Superior temporal gyrus (tissue), 1 donor: ENCODE data around the gene TCEA3.

ENCODE experiments used
- DNase-seq: peaks from one replicate; pipeline ENCODE4 v3.0.0-alpha.2; 2016; ENCODE audit errors: extremely low spot score

Gene TCEA3

GRCh38 chr1:23446661-23447310 is 22.2 kb upstream of the TCEA3 start:
- DNase-seq = no peak

DNA sequence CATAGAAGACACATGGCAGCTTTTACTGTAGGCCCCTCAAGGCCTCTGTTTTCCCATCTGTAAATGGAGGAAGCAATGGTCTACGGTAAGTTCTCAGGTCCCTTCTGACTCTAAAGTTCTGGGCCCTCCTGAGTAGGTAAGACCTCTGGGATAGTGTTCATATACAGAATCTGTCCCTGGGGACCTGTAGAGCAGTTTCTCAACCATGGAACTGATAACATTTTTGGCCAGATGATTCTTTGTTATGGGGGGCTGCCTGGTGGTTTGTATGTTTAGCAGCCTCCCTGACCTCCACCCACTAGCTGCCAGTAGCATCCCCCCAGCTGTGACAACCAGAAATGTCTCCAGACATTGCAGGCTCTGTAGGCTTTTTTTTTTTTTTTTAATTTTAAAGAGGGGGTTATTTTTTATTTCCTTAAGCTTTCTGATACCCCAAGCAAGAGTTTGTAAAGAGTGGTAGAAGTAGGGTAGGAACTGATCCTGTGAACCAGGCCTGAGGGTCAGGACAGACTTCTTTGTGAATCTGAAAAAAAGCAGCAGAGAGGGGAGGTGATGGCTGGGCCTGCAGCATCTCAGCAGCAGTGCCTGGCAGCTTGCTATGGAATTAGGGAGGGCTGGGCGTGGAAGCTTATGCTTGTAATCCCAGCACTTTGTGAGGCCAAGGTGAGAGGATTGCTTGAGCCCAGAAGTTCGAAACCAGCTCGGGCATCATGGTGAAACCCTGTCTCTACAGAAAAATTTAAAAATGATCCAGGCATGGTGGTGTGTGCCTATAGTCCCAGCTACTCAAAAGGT is 20.2 kb upstream of the TCEA3 start:
- DNase-seq = no peak

- no peak for DNase-seq
Measured at GRCh38 chr1:23444104-23444533, 19.6 kb upstream of the TCEA3 start.

DNA sequence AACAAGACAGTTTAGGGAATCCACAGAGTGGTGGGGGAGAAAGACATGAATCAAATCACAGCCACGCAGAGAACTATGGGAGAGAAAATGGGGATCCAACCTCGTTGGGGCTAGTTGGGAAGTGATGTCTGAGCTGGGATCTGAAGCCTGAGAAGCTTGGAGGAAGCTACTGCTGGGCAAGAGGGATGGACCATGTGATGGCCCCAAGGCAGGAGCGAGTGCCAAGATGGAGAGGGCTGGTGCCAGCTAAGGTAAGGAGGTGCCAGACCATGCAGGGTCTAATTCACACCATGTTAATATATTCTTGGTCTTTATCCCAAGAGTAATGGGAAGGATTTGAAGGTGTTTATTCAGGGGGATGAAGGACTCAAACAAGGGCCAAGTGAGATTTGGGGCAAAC is 18.2 kb upstream of the TCEA3 start:
- DNase-seq = no peak

GRCh38 chr1:23441446-23442148 is 17.0 kb upstream of the TCEA3 start:
- no peak for DNase-seq

DNA sequence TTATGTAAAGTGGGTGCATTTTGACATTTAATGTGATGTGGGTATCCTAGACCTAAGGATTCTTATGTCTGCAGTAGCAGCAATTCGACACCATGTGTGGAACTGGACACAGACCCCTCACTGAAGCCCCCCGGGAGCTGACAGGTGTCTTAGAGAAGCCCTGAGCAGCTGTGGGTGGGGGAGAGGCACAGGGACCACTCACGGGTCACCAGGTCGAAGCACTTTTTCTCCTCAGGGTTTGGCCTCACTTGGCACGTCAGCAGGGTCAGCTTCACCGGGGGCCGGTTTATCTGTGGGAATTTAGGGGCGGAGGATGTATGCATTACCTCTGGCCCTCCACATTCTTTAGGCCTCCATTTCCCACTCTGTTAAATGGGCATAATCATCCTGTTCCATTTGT is 14.0 kb upstream of the TCEA3 start:
- no peak for DNase-seq

- no peak for DNase-seq
Measured at GRCh38 chr1:23437355-23437664, 12.8 kb upstream of the TCEA3 start.

- DNase-seq = no peak
Measured at GRCh38 chr1:23436520-23437354, 12.2 kb upstream of the TCEA3 start.

DNA sequence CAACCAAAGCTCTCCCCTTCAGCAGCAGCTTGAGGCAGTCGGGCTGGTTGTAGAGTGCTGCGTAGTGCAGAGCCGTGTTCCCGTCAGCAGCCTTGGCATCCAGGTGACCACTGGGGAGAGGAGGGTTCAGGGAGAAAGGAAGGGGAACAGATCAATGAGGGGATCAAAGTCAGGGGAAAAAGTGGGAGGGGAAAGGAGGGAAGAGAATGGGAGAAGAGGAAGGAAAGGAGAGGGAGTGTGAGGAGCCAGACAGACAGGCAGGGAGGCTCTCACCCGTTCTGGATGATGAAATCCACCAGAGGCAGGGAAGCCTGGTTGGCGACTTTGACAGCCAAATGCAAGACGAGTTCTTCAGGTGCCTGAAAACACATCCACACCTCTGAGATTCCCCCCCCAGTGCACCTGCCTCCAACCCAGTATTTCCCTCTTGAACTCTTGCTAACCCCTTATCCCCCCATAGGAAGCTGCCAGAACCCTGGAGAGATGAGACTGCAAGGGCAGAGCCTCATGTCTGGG is 9.8 kb upstream of the TCEA3 start:
- no peak for DNase-seq

- DNase-seq = no peak
Measured at GRCh38 chr1:23433122-23433521, 8.6 kb upstream of the TCEA3 start.

GRCh38 chr1:23431431-23431830 is 6.9 kb upstream of the TCEA3 start:
- DNase-seq = no peak

GRCh38 chr1:23430803-23431202 is 6.3 kb upstream of the TCEA3 start:
- no peak for DNase-seq

DNA sequence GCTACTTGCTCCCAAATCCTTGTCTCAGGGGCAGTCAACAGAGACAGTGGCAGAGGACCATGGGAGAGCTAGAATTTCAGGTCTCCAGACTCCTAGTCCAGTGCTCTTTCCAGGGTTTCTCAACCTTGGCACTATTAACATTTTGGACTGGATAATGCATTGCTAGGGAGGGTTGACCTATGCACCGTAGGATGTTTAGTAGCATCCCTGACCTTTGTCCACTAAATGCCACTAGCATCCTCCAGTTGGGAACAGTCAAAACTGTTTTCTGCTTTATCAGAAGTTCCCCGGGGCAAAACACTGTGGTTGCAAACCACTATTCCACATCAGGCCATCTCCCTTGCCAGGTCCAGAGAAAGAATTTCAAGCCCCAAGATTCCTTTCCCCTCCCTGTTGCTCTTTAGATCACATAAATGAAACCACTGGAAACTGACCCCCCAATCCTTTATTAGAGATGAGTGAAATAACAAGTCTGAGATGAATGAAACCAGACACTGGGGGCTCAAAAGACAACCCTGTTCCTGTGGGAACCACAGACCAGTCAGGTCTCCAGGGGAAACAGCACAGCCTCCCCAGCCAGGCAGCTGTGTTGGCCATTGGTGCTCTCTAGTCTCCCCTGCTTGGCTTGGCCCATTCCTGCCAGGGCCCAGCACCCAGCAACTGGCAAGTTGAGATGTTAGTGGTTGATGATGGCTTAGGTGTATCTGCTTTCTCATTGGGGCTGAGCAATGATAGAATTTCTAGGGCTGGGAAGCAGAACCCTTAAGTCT is 3.8 kb upstream of the TCEA3 start:
- DNase-seq = no peak

GRCh38 chr1:23427550-23427949 is 3.0 kb upstream of the TCEA3 start:
- no peak for DNase-seq

DNA sequence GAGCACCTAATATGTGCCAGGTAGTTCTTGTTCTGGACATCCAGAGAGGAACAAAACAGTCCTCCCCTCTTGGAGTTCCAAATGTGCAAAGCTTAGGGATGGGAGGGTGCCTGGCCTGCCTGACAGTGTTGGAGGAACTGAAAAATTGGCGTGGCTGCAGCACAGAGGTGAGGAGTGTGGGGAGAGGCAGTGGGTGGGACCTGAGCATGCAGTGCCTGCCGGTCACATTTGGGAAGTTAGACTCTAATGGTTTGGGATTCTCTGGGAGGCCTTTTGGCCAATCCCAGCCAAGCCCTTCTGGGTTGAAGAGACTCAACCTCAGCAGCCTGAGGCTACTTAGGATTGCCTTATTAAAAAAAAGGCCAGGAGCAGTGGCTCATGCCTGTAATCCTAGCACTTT is 2.3 kb upstream of the TCEA3 start:
- no peak for DNase-seq

DNA sequence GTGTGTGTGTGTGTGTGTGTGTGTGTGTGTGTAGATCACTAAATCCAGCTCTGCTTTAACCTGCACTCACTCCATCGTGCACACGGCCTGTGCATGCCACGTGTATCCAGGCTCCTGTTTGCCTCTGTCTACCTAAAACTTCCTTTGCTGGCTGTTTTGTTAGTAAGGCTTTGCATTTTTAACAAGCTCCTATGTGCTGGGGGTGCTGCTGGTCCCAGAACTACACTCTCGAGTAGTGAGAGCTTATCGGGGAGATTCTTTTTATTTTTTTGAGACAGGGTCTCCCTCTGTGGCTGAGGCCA is 596 bp upstream of the TCEA3 start:
- no peak for DNase-seq

DNA sequence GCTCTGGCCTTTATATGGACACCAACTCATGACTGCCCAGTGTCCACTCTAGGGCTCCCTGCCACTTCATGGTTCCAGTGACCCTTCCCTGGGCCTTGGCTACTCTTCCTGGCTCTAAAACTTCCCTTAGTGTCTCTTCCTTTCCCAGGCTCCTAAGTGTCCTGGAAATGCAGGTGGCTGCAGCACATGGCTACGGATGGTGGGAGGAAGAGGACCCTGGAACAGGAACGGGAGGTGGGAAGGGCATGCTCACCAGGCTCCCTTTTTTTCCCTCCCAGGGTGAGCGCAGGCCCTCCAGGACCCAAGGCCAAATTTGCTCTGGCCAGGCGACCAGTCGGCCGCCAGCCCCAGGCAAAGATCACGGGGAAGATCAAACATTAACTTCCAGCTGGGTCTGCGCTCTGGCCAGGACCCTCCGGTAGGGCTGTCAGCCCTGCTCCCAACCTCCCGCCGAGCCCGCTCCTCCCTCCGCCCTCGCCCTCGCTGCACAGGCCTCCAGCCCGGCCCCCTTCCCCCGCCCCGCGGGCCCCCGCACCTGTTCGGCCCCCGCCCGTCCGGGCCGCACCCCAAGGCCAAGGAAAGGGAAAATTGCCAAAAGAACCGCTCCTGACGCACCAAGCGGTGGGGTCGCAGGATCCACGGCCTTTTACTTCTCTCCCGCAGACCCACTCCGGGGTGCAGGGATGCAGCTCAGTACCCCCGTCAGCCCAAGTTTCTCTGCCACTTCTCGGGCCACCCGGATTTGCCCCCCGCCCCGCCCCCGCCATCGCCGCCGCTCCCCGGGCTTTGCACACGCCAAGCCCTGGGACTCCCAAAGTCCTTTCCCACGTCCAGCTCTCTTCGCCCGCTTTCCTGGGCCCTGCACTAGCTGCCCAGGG is 894 bp downstream of the TCEA3 start:
- DNase-seq = no peak

DNA sequence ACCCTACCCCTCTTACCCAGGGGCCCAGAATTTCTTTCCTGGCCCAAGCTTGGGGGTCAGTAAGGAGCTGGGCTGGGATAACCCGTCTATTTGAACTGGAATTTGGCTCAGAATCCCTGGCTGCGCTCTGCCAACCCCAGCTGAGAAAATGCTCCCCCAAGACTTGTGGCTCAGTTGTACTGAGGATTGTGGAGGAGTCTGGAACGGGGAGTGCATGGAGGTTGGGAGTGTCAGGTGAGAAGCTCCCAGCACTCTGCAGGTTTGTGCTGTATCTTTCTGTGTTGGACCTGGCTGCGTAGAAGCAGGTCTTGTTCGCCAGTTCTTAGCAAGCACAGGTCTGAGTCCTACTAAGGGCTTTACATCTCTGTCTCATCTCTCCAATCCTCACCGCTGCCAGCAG is 1.6 kb downstream of the TCEA3 start:
- DNase-seq = no peak

DNA sequence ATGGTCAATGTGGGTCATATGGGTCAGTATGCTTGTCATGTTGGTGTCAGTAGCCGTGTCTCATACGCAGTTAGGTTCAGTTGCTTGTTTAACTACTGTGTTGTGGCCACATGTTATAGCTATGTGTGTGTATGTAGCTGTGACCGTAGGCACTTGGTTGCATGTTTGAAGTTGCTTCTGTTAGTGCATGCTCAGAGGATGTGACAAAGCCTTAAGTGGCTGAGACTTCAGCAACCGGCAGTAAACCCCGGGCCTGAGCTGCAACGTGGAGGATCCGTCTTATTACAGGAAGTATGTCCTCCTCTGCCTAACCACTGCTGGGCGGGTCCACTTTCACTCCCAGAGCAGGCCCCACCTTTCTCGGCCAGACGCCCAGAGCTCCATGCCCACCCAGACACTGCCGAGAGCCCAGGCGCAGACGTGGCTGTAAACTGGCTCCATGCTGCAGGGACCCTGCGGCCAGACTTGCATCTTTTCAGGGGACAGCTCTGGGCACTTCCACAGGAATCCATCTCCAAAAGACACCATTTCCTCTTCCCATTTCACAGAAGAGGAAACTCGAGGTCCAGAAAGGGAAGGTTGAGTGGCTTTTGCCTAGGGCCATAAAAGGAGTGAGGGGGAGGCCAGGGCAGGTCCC is 2.2 kb downstream of the TCEA3 start:
- DNase-seq = no peak

DNA sequence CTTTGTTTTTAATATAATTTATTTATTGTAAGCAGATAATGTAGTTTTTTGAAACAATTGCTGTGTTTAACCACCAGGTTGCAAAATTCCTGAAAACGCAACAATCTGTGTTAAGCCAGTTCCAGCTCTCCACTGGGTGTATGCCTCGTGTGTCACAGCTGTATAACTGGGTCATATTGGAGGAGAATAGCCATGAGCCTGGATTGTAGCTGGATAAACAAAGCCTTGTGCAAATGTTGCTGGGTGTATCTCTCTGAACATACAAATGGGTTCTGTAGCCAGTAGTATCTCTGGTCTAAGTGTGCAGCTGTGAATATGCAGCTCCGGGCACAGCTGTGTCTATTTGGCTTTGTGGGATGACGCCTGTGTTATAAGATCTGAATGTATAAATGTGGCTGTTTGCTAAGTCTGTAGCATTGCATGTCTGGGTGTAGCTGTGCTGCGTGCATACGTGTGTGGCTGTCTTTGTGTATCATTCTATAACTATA is 2.8 kb downstream of the TCEA3 start:
- peak; percentile 56 for DNase-seq
